HepG2 (cell line): Measurements from ENCODE around the gene ST6GALNAC2. TPM values are rescaled to one million over a fixed set of nuclear protein-coding genes. Genes with fewer than 3 reads are reported as not detected.
A peak's percentile ranks its signal among the peaks of the same experiment; 100 is the strongest.

Source experiments
- AHR ChIP-seq: IDR thresholded peaks from 2 replicates; pipeline ENCODE4 v1.6.1; 2018; ENCODE audit warnings: missing genetic modification reagents, missing compliant biosample characterization
- ATRX ChIP-seq: sonication (generic); formaldehyde crosslinking; IDR thresholded peaks from 2 replicates; pipeline ENCODE4 v1.4.0; 2020; ENCODE audit warnings: missing genetic modification reagents, borderline replicate concordance
- FOXK1 ChIP-seq: sonication (generic); formaldehyde crosslinking; IDR thresholded peaks from 2 replicates; pipeline ENCODE4 v1.4.0; 2020; ENCODE audit warnings: low read depth, missing genetic modification reagents, borderline replicate concordance
- MAX ChIP-seq: IDR thresholded peaks from 2 replicates; pipeline ENCODE4 v1.6.1; 2012; ENCODE audit warnings: inconsistent platforms
- ONECUT2 ChIP-seq: sonication (generic); formaldehyde crosslinking; IDR thresholded peaks from 2 replicates; pipeline ENCODE4 v1.4.0; 2020; ENCODE audit warnings: missing genetic modification reagents
- SAP130 ChIP-seq: IDR thresholded peaks from 2 replicates; pipeline ENCODE4 v1.6.1; 2016; ENCODE audit warnings: low read depth
- SETDB1 ChIP-seq: sonication (generic); formaldehyde crosslinking; IDR thresholded peaks from 2 replicates; pipeline ENCODE4 v1.5.1; 2020; ENCODE audit warnings: missing genetic modification reagents, mild to moderate bottlenecking, borderline replicate concordance
- SNAPC4 ChIP-seq: sonication (generic); formaldehyde crosslinking; IDR thresholded peaks from 2 replicates; pipeline ENCODE4 v1.4.0; 2020; ENCODE audit warnings: mild to moderate bottlenecking, missing genetic modification reagents
- ZBTB20 ChIP-seq: sonication (generic); formaldehyde crosslinking; IDR thresholded peaks from 2 replicates; pipeline ENCODE4 v1.8.1; 2023; ENCODE audit warnings: missing genetic modification reagents, low read depth, mild to moderate bottlenecking, borderline replicate concordance
- ZNF205 ChIP-seq: IDR thresholded peaks from 2 replicates; pipeline ENCODE4 v1.6.1; 2018; ENCODE audit warnings: missing biosample characterization, missing genetic modification reagents
- ZNF678 ChIP-seq: sonication (generic); formaldehyde crosslinking; IDR thresholded peaks from 2 replicates; pipeline ENCODE4 v1.4.0; 2020; ENCODE audit warnings: mild to moderate bottlenecking, missing genetic modification reagents
- ZNF780A ChIP-seq: sonication (generic); formaldehyde crosslinking; IDR thresholded peaks from 2 replicates; pipeline ENCODE4 v1.8.0; 2022; ENCODE audit warnings: mild to moderate bottlenecking, missing genetic modification reagents, moderate library complexity
- ZSCAN29 ChIP-seq: sonication (generic); formaldehyde crosslinking; conservative IDR thresholded peaks from 2 replicates; pipeline ENCODE4 v1.4.0; 2020; ENCODE audit warnings: mild to moderate bottlenecking, missing genetic modification reagents
- polyA plus RNA-seq, 8 experiments: library from polyadenylated mRNA; depleted of rRNA in 3 of 8; stranded (reverse) in 7 of 8; unstranded in 1 of 8; fragments of >200 nt; fragmentation: Illumina TruSeq in 4 of 8; extraction: Trizol in 4 of 8; gene quantifications; 2 replicates each; pipeline versions ENCODE4 v1.2.1 to v1.2.3, GENCODE V29; 2011 to 2016; ENCODE audit warnings: low read depth in 4 of 8, missing spikeins in 1 of 8, mixed read lengths in 1 of 8; ENCODE audit not compliant: insufficient read depth in 1 of 8
- total RNA-seq, 5 experiments: library from RNA; depleted of rRNA; stranded (reverse); fragments of >200 nt; fragmentation: Illumina TruSeq; extraction: Trizol; gene quantifications; 2 replicates each; pipeline ENCODE4 v1.2.3, GENCODE V29; 2016; ENCODE audit warnings: low read depth in 1 of 5
- TF ChIP-seq, protein P1 (sequence below): IDR thresholded peaks from 2 replicates; pipeline ENCODE4 v1.4.0; 2020; ENCODE audit warnings: mild to moderate bottlenecking, missing genetic modification reagents
- TF ChIP-seq, protein P2 (sequence below): sonication (generic); formaldehyde crosslinking; conservative IDR thresholded peaks from 2 replicates; pipeline ENCODE4 v1.4.0; 2020; ENCODE audit warnings: missing genetic modification reagents
- TF ChIP-seq, protein P3 (sequence below): sonication (generic); formaldehyde crosslinking; IDR thresholded peaks from 2 replicates; pipeline ENCODE4 v1.4.0; 2020; ENCODE audit warnings: missing genetic modification reagents

The ST6GALNAC2 gene
- total and polyA plus RNA-seq, 2 of the 13 experiments (the other 11 are each of a cell fraction or from before 2014, with no cell fraction given): 0.12 to 0.49 TPM

- TF ChIP-seq MAX: peak; percentile 68
- no peak for TF ChIP-seq ZNF780A (CRISPR knock-in tag)
- TF ChIP-seq AHR: no peak
- TF ChIP-seq ZSCAN29: no peak
- TF ChIP-seq, protein P1, sequence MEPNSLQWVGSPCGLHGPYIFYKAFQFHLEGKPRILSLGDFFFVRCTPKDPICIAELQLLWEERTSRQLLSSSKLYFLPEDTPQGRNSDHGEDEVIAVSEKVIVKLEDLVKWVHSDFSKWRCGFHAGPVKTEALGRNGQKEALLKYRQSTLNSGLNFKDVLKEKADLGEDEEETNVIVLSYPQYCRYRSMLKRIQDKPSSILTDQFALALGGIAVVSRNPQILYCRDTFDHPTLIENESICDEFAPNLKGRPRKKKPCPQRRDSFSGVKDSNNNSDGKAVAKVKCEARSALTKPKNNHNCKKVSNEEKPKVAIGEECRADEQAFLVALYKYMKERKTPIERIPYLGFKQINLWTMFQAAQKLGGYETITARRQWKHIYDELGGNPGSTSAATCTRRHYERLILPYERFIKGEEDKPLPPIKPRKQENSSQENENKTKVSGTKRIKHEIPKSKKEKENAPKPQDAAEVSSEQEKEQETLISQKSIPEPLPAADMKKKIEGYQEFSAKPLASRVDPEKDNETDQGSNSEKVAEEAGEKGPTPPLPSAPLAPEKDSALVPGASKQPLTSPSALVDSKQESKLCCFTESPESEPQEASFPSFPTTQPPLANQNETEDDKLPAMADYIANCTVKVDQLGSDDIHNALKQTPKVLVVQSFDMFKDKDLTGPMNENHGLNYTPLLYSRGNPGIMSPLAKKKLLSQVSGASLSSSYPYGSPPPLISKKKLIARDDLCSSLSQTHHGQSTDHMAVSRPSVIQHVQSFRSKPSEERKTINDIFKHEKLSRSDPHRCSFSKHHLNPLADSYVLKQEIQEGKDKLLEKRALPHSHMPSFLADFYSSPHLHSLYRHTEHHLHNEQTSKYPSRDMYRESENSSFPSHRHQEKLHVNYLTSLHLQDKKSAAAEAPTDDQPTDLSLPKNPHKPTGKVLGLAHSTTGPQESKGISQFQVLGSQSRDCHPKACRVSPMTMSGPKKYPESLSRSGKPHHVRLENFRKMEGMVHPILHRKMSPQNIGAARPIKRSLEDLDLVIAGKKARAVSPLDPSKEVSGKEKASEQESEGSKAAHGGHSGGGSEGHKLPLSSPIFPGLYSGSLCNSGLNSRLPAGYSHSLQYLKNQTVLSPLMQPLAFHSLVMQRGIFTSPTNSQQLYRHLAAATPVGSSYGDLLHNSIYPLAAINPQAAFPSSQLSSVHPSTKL: peak; percentile 3; the same call in 1 of the 2 replicates
- TF ChIP-seq SNAPC4 (CRISPR knock-in tag): no peak
- peak; percentile 37; the same call in 1 of the 2 replicates for TF ChIP-seq FOXK1 (CRISPR knock-in tag)
- TF ChIP-seq ONECUT2 (CRISPR knock-in tag): no peak
- TF ChIP-seq, protein P2, sequence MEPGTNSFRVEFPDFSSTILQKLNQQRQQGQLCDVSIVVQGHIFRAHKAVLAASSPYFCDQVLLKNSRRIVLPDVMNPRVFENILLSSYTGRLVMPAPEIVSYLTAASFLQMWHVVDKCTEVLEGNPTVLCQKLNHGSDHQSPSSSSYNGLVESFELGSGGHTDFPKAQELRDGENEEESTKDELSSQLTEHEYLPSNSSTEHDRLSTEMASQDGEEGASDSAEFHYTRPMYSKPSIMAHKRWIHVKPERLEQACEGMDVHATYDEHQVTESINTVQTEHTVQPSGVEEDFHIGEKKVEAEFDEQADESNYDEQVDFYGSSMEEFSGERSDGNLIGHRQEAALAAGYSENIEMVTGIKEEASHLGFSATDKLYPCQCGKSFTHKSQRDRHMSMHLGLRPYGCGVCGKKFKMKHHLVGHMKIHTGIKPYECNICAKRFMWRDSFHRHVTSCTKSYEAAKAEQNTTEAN (CRISPR knock-in tag): 0 out of 2 replicates have a peak, but pooled peaks have one; percentile 14
- TF ChIP-seq ZNF678 (CRISPR knock-in tag): no peak
- 0 out of 2 replicates have a peak, but pooled peaks have one; percentile 9 for TF ChIP-seq ZNF205 (CRISPR knock-in tag)
- 0 out of 2 replicates have a peak, but pooled peaks have one; percentile 25 for TF ChIP-seq SAP130 (CRISPR knock-in tag)
- no peak for TF ChIP-seq SETDB1 (CRISPR knock-in tag)
- TF ChIP-seq ATRX (CRISPR knock-in tag): no peak
- TF ChIP-seq, protein P3, sequence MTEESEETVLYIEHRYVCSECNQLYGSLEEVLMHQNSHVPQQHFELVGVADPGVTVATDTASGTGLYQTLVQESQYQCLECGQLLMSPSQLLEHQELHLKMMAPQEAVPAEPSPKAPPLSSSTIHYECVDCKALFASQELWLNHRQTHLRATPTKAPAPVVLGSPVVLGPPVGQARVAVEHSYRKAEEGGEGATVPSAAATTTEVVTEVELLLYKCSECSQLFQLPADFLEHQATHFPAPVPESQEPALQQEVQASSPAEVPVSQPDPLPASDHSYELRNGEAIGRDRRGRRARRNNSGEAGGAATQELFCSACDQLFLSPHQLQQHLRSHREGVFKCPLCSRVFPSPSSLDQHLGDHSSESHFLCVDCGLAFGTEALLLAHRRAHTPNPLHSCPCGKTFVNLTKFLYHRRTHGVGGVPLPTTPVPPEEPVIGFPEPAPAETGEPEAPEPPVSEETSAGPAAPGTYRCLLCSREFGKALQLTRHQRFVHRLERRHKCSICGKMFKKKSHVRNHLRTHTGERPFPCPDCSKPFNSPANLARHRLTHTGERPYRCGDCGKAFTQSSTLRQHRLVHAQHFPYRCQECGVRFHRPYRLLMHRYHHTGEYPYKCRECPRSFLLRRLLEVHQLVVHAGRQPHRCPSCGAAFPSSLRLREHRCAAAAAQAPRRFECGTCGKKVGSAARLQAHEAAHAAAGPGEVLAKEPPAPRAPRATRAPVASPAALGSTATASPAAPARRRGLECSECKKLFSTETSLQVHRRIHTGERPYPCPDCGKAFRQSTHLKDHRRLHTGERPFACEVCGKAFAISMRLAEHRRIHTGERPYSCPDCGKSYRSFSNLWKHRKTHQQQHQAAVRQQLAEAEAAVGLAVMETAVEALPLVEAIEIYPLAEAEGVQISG (CRISPR knock-in tag): peak; percentile 34; the same call in 1 of the 2 replicates
- TF ChIP-seq ZBTB20: no peak
Observed at GRCh38 chr17:76530095-76530723, 55.5 kb downstream of the ST6GALNAC2 start (continued).
